HG03097 (cell line): ENCODE data around the gene MMP2.

Experiments used
- ATAC-seq: cut with Tn5 transposase; IDR thresholded peaks from one replicate; pipeline ENCODE4 v1.9.1; 2021; ENCODE audit not compliant: unreplicated experiment, low FRiP score

Gene MMP2

DNA sequence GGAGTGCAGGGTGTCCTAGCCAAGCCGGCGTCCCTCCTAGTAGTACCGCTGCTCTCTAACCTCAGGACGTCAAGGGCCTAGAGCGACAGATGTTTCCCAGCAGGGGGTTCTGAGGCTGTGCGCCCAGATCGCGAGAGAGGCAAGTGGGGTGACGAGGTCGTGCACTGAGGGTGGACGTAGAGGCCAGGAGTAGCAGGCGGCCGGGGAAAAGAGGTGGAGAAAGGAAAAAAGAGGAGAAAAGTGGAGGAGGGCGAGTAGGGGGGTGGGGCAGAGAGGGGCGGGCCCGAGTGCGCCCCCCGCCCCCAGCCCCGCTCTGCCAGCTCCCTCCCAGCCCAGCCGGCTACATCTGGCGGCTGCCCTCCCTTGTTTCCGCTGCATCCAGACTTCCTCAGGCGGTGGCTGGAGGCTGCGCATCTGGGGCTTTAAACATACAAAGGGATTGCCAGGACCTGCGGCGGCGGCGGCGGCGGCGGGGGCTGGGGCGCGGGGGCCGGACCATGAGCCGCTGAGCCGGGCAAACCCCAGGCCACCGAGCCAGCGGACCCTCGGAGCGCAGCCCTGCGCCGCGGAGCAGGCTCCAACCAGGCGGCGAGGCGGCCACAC is at the start of gene MMP2:
MMP2 (plus strand) TSS at position 372 of the 603 bp plus-strand sequence. CDS start 282 bp downstream, outside the sequence.
- ATAC-seq, result no peak

GRCh38 chr16:55433030-55433429 is 46.0 kb upstream of the MMP2 start:
- ATAC-seq, result no peak

DNA sequence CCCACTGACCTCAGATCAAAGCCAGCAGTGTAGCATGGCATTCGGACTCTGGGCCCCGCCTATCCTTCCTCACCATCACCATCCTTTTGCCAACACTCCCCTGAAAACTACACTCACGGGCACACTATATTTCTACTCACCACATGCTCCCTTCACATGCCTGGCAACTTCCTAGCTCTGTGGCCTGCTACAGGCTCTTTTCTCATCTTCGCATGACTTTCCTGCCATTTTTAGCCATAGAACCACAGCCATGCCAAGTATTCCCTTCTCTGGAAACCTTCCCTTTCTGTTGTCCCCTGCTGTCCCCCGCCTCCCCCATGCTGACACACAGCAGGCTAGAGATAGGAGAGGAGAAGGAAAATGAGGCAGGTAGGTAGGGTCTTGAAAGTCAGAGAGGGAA is 45.5 kb upstream of the MMP2 start:
- ATAC-seq, result no peak

GRCh38 chr16:55434000-55434399 is 45.0 kb upstream of the MMP2 start:
- no peak for ATAC-seq

DNA sequence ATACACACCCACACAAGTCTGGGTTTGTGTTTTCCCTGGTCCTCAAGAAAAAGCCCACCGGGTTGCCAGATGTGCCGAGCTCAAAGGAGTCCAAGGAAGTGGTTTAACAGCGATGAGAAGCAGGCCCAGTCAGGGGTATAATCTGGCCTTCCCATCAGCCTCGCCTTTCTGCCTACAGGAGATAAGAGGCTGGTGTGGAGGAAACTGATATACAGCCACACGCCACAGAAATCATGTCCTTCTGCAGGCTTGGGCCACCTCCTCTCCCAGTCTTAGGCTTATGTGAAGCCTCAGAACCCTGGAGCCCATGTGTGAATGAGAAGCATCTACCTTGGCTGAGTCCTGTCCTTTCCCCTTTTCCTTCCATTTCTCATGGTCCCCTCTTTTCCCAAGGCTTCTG is 43.6 kb upstream of the MMP2 start:
- ATAC-seq, result no peak

DNA sequence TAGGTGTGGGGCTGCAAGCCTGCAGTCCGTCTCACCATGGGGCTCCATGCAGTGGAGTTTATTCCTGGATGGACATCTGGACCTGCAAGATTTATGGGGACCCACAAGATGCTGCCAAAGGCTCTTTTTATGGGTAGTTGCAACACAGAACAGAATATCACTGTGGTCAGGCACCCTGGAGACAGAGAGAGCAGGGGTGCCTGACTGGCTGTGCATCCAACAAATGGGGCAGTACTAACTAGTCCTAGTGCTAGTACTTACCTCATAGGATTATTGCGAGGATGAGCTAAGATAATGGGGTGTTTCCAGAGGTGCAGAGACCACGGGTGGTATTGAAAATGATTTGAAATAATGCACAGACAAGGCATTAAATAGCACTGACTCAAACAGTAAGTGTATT is 42.4 kb upstream of the MMP2 start:
- ATAC-seq, result no peak

- no peak for ATAC-seq
Observed at GRCh38 chr16:55437625-55438024, 41.4 kb upstream of the MMP2 start.

- ATAC-seq, result no peak
Observed at GRCh38 chr16:55438281-55438680, 40.7 kb upstream of the MMP2 start.

- ATAC-seq, result no peak
Observed at GRCh38 chr16:55439101-55439690, 39.8 kb upstream of the MMP2 start.

DNA sequence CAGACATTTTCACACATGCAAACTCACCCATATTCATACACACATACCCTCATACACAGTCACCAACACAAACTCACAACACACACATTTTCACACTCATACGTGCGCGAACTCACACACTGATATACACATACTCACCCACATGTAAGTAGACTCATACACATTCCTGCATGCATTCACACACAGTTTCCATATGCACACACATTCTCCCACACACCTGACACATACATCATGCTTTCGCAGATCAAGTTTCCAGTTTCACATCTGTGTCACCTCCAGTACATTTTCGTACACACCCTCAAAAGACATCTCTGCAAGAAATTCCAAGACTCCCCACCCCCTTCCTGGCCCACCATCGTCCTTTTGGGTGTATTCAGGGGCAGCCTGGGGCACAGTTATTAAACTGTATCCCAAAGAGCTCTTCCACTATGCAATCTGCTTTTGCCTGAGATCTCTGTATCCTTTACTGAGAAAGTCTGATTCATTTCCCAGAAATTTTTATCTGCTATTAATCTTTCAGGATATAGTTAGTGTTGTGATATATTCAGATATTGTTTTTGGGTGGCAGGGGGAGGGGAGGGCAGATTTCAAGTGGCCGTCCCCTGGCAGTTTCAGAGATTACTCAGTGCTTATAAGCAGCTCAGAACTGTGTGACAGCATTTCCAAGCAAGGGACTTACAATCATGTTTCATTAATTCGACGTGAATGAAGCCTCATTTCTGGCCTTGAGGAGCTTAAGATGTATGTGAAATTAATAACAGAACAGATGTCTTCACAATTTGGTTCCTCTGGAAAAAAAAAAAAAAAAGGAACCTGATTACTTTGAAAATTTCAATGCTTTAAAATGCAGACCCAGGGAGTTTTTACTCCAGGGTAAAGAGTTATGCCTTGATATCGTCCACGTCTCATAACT is 35.3 kb upstream of the MMP2 start:
- no peak for ATAC-seq

- ATAC-seq, result no peak
Observed at GRCh38 chr16:55444754-55445485, 34.1 kb upstream of the MMP2 start.

GRCh38 chr16:55447231-55447630 is 31.8 kb upstream of the MMP2 start:
- no peak for ATAC-seq

- no peak for ATAC-seq
Observed at GRCh38 chr16:55452996-55453395, 26.0 kb upstream of the MMP2 start.

- no peak for ATAC-seq
Observed at GRCh38 chr16:55453909-55454308, 25.1 kb upstream of the MMP2 start.

- no peak for ATAC-seq
Observed at GRCh38 chr16:55454861-55455260, 24.1 kb upstream of the MMP2 start.

- no peak for ATAC-seq
Observed at GRCh38 chr16:55462241-55462640, 16.8 kb upstream of the MMP2 start.

- no peak for ATAC-seq
Observed at GRCh38 chr16:55464375-55464774, 14.6 kb upstream of the MMP2 start.

DNA sequence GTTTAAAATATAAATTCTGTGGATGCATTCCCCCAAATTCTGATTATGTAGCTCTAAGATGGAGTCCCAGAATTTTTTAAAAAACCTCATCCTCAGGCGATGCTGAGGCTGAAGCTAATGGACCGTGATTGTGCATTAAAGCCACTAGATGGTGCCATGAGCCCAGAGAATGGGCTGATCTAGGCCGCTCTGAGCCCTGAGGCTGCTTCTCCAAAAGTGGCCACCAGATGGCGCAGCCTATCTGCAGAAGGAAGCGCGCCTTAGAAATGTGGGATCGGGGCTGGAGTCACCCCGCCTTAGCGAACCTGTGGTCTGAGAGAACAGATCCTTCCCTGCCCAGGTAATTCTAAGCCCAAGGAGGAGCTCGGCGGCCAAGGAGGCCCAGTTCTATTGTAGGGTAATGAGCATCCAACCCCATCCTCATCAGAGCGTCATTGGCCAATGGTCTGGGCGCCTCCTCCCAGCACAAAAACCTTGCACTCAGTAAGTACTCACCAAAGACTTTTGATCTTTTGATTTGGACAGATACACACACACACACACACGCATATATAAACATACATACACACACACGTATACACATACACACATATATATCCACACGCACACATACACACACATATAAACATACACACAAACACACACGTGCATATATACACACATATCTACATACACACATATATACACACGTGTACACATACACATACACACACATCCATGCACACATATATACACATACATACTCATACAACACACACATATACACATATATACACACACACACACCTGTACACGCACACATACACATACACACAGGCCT is 13.7 kb upstream of the MMP2 start:
- ATAC-seq, result peak; percentile 94

GRCh38 chr16:55466209-55466608 is 12.8 kb upstream of the MMP2 start:
- ATAC-seq, result no peak

DNA sequence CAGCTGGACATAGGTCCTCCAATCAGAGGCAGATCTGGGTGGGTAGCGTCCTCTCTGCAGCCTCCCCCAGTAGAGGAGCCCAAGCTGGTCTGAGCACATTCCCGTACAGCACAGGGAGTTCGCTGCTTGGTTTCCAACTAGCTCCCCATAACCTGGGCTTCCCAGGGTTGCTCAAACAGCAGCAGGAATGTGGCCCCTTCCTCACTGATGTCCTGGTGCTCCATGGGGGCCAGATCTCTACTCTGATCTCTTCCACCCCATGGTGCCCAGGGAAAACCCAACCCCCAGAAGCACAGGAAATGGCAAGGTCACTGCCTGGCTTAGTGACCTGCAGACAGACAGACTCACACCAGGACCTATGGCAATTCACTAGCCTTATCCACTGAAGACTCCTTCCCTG is 11.1 kb upstream of the MMP2 start:
- no peak for ATAC-seq
